GM15510 (cell line): ENCODE measurements around the gene RTP3.

Source experiments
- POLR2A ChIP-seq: IDR thresholded peaks from 3 replicates; pipeline ENCODE4 v1.6.1; 2011; ENCODE audit warnings: borderline replicate concordance; ENCODE audit not compliant: insufficient read length; ENCODE audit errors: extremely low read depth

The RTP3 gene

DNA sequence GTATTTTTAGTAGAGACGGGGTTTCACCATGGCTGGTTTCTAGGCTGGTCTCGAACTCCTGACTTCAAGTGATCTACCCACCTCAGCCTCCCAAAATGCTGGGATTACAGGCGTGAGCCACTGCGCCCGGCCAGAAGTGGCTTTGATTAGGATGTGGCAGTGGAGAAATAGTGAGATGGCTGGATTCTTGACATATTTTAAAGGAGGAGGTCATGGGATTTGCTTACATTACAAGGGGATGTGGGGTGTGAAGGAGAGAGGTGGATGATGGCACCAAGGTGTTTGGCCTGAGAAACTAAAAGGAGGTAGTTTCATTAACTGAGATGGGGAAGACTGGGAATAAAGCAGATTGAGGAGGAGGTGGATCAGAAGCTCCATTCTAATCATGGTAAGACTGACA lies 18.1 kb upstream of the RTP3 start:
- TF ChIP-seq POLR2A: no peak

DNA sequence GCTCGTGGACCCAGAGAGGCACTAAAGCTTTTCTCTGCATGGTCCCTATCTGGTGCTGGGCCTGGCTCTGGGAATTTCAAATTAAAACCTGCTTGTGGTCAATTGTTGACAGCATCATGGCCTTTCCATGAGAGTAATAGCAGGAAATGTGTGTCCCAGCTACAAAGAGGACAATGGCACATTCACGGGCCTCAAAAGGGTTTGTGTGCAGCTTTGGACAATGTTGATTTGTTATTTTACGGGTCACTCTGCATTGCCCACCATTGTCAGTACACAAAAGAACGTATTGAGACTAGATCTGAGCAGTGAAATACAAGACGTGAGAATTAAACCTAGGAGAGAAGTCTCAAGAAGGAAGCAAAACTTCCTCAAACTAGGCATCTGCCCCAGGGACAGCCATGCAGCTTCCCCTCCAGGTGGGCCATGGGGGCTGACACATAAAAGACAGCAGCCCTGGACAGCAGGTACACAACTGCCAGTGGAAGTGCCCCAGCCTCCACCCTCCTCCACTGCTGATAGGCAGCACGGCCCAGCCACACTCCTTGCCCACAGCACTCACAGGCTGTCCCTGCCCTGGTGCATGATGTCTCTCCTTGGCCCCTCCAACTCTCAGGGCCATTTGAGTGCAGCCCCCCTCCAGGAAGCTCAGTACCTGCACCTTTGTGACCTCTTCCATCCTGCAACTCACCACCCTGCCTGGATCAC lies 17.1 kb upstream of the RTP3 start:
- no peak for TF ChIP-seq POLR2A

DNA sequence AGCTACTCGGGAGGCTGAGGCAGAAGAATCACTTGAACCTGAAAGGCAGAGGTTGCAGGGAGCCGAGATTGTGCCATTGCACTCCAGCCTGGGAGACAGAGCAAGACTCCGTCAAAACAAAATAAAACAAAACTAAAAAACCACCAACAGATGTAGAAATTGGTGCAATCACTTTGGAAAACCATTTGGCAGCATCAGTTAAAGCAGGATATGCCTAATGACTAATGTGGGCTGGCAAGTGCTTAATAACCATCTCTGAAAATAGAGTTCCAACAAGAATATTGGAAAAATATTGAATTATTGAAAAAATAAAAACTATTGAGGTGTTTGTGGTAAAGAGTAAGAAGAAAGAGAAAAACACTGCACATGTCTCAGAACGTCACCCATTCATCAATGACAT lies 16.1 kb upstream of the RTP3 start:
- TF ChIP-seq POLR2A: no peak

DNA sequence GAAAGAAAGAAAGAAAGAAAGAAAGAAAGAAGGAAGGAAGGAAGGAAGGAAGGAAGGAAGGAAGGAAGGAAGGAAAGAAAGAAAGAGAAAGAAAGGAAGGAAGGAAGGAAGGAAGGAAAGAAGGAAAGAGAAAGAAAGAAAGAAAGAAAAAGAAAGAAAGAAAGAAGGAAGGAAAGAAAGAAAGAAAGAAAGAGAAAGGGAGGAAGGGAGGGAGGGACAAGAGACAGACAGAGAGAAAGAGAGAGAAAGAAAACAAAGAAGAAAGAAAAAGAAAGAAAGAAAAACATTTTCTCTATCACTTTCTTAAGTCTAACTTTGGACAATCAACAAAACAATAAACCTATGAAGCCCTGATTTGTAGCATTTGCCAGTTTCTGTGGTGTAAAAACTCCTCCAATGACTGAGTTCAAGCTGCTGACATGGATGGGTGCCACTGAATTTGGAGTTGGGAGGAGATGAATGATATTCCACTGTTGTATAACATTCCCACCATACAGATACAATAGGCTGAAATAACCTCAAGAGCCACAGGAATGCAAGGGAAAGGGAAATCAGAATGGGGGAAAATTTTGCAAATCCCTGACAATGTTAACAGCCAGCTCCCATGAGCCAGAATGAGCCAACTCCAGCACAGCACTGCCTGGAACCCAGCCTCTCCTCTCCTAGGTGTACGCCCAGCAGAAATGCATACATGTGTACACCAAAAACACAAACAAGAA lies 15.0 kb upstream of the RTP3 start:
- no peak for TF ChIP-seq POLR2A

DNA sequence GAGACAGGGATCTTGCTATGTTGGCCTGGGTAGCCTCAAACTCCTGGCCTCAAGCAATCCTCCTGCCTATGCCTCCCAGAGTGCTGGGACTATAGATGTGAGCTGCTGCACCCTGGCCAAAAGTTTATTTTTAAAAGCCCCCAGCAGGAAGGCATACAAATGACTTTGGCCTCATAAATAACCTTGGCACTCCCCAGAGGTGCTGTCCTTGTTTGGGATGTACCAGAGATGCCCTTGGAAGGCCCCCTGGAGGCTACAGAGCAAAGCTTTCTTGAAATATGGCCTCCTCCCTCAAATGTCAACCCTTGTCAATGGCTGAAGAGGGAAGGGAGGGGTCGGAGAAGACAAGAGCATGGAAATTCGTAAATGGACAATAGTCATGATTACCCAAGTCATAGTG lies 14.0 kb upstream of the RTP3 start:
- TF ChIP-seq POLR2A: no peak

DNA sequence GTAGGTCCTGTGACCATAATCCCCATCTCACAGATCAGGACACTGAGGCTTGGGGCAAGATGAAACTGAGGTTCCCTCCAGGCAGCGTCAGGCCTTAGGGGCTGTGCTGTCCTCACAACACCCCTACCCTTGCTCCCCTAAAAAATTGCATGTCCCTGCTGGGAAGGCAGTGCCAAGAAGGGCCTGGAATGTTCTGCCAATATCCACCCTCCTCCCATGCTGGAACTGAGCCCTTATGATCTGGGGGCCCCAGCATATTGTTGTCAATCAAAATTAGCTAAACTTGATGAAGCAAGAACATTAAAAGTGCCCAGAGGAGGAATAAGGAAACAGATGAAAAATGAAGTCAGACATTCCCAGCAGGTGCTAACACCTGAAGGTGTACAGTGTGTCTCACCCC lies 13.4 kb upstream of the RTP3 start:
- TF ChIP-seq POLR2A: no peak

DNA sequence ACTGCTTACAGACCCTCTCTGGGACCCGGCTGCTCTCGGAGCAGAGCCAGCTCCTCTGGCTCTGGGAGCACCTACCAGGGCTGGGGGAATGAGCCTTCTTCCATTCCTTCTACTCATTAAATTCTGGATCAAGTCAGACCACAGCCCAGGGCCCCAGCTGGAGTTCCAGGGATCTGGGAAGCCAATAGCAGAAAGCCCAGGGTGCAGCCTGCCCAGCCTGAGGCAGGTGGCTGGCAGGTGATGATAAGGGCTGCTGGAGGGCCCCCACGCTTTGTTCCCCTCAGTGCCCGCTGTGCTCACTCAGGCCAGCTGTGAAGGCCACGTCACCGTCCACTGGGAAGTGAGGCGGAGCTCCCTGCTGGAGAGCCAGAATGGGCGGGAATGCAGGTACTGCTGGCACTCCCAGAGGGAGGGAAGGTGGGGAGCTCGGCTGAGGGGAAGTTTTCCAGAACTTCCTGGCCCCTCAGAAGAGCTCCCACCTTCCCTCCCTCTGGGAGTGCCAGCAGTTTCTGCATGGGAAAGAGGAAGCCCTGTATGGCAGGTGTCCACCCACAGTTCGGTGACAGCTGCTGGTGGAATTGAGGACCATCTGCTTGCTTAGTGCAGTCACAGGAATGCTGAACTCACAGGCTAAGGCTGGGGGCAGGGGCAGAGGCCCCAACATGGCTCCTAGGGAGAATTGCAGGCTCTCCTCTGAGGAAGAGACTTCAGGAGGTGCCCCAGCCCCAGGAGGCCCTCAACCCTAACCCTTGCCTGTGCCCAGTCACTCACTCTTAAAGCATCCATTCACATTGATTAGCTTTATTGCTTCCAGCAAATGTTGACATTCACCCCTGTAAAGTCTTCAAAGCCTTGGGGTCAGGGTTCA lies 12.6 kb upstream of the RTP3 start:
- TF ChIP-seq POLR2A: no peak

DNA sequence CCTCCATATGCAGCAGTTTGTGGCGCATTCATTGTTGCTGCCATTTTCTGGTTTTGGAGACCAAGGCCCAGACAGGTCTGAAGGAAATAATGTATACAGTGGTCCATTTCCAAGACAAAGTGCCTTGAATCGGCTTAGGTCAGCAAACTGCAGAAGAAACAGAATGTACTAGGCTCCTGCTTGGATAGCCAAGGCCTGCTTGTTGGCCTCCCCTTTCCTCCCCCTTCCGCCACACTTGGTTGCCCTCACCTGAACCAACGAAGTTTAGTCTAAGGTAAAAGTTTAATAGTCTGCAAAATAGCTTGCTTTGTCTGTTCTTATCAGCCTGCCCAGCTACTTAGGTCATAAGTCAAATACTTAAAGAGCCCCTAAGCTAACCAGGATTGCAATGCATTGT lies 12.0 kb upstream of the RTP3 start:
- TF ChIP-seq POLR2A: no peak

DNA sequence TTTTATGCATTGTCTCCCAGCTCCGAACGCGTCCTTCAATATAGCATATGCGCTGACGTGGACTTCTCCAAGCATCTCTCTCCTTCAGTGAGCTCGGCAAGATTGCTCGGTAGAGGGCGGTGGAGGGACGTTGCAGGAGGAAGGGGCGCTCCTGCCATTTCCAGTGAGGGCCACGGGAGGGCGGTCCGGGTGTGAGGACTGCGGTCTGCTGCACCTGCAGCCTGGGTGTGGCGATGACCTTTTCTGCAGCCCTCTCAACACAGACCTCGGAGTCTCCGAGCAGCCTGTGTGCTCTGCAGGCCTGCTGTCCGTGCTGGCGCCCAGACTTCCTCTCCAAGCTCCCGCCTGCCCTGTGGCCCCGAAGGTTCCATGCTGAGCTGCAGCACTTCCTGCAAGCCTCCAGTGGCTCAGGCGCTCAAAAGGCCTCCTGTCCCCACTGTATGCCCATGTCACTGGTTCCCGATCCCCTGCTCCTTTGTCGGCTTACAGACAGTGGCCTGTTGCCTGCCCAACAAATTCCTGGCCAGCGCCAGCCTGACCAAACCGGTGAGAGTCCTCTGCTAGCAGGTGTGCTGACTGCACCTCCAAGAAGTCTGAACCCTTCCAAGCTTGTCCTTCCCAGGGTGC lies 8.9 kb upstream of the RTP3 start:
- no peak for TF ChIP-seq POLR2A

DNA sequence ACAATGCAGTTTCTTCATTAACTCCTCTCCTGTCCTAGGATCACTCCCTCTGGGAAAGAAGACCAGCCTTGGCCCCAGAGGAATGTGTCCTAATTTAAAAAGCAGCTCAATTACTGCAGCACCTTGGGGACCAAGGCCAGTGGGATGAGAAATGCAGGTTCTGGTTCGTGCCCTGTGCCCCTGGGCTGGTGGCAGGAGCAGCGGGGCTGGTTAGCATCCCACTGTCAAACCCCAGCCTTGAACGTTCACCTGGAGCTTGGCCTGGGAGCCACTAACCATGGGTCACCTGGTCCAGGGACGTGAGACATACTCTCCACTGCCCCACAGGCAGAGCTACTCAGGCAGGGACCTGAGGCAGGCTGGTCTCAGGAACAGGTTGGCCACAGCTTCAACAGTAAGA lies 8.4 kb upstream of the RTP3 start:
- no peak for TF ChIP-seq POLR2A

DNA sequence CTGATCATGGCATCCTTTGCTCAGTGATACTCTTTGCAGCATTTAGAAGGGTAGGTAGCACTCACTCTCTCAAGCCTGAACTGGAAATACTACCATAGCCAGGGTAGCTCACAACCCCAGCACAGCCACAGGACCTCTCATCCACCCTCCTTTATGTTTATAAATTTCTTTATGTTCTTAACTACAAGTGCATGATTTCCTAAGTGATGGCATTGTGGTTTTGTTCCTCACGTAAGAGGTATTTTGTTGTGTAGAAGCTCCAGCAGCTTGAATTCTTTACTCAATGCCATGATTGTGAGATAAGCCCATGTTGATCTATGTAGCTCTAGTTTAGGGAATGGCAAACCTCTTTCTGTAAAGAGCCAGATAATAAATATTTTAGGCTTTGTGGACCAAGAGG lies 7.9 kb upstream of the RTP3 start:
- TF ChIP-seq POLR2A: no peak

DNA sequence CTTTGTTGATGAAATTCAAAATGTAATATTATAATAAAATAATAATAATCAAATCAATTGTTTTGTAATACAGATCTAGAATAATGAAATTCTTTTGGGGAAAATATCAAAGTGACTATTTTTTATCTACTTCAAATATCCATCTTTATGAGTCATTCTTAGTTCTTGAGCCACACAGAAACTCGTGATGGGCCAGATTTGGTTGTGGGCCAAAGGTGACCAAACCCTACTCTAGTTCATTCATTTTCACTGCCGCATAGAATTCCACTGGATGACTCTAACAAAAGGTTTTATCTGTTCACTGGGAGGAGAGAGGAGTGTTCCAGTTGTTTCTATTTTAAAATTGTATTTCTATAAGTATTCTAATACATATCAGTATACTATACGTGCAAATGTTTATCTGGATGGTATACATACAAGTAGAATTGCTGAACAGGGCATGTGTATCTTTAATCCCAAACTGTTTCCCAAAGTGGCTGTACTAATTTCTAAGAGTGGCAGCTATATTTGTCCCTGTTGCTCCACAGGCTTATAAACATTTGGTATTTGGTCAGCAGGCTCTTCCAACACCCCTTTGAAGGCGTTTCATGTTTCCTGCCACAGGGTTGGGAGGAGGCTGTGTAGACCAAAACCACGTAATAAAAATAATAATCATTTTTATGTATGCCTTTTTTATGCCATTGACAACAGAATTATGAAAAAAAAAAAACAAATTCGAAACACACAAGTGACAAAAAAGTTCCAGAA lies 7.3 kb upstream of the RTP3 start:
- TF ChIP-seq POLR2A: no peak

DNA sequence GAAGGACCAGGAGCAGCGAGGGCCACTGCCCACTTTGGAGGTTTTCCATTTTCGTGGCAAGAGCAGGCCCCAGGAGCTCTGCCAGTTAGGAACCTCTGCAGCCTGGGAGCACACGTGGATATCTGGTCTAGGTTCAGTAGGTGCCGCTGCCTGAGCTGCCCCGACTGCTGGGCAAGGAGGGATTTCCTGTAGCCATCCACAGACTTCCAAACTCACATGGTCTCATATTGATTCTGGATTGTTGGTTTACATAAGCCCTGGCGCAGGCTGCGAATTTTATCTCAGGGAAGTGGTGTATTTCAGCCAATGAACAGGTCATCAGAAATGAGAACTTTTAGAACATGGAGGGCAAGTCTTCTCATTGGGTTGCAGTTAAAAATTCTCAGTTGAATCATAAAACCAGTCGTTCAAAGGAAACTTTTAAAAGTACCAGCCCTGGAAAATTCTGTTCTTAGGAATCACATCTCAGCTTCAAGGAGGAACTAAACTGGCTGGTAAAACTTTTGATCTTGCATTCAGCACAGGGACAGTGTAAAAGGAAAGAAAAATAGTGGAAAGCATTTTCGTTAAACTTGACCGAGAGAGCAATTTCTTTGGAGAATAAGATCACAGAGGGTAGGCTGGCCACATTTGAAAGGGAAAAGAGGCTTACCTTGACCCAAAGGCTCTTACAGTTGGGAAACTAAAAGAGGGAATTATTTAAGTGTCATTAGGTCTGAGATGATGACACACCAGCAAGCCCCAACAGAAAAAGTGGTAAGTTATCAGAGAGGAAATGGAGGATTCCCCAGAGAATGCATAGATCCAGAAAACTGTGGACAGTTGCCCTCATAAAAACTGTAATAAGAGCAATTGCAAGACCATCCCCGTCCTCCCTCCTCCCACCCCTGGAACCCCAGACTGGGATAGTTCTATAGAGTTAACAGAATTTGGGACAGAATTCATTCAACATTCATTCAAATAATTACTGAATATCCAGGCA lies 6.4 kb upstream of the RTP3 start:
- TF ChIP-seq POLR2A: no peak
